HS-5 (cell line): ENCODE results near the gene IDH2.
"Not testable (repeated sequence)": the region's sequence is repeated elsewhere in the genome, so short reads cannot be mapped to it uniquely, and the experiment has no call there.

Source experiments
- DNase-seq: peaks from one replicate; pipeline ENCODE4 v3.0.0-alpha.2; 2012; ENCODE audit warnings: low read depth

IDH2 gene

DNA sequence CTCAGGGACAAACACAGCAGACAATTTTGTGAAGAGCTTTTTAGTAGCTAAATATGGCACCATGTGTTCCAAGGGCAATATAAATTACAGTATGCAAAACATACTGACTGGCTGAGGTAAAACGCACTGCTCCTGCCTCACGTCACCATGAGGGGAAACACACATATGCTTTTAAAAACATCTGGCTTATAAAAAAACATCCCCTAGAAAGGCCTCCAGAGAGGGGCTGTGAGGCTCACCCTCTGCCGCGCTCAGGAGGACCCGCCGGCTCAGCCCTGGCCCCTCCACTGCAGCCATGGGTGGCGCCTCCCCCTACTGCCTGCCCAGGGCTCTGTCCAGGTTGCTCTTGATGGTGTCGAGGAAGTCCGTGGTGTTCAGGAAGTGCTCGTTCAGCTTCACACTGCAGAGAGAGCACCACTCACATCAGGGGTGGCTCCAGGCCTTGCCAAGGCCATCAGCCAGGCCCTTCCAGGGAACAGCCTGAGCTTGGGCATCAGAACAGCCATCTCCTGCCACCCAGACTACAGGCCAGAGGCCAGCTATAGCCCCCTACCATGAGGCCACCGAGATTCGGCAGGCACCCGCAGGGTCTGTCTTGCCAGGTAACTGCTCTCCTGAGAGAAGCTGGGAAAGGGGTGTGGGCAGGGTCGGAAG, 18.2 kb downstream of the IDH2 start:
- no peak for DNase-seq

DNA sequence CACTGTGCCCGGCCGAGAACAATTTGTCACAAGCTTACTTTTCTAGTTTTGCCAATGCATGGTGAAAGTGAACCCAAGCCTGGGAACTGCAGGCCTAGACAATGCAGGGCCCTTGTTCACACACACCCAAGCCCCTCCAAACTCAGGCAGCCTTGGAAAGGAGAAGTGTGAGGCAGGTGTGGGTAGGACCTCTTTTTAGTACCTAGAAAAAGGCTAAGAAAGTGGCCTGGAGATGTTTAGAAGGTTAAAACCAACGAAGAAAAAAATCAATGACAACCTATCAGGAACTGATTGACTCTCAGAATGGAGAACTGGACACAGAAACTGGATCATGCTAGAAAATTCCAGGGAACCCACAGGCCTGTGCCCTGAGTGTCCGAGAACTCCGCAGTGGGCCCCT, 18.8 kb downstream of the IDH2 start:
- no peak for DNase-seq

DNA sequence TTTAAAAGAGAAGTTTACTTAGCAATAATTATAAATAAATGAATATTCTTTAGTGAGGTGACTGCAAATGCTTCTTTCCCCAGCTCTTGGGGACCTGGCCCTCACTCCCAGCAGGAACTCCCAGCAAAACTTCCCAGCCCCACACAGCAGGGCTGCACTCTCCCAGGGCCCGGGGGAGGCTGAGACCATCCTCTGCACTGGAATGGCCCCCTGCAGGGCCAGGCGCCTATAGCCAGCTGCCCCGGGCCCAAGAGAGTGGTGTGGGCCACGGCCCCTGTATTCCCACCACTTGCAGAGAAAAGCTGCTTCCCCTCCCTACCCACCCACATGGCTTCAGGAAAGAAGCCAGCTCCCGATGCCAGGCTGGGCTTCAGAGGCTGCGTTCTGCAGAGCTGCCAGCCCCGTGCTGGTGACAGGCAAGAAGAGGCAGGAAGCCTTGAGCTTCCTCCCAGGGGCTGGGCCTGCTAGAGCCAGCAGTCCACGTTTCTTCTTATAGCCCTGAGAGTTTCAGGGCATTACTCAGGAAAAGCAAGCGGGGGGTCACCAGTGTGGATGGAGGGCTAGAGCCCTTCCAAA, 20.0 kb downstream of the IDH2 start:
- DNase-seq = no peak

DNA sequence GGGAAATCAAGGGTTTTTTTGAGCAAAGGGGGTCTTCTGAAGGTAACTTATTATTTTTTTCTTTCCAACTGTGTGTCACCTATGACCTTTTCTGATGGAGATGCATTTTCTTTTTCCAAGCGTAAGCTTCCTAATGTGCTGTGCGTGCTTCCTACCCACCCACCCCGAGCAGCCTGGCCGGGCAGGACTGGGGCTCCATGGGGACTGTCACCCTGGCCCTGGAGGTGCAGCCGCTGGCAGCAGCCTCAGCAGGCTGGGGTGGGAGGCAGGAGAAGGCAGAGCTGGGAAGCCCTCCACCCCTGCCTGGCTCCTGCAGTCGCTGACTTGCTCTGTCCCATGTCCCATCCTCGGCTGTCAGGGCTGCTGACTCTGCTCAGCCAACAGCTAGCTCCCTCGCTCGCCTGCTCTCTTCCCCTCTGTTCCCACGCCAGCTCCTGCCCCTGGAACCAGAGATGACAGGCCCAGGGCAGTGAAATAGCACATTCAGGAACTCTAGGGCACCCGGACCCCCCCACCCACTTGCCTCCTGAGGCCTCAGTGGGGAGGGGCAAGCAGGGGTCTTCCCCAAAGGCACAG, 21.4 kb downstream of the IDH2 start:
- no peak for DNase-seq

DNA sequence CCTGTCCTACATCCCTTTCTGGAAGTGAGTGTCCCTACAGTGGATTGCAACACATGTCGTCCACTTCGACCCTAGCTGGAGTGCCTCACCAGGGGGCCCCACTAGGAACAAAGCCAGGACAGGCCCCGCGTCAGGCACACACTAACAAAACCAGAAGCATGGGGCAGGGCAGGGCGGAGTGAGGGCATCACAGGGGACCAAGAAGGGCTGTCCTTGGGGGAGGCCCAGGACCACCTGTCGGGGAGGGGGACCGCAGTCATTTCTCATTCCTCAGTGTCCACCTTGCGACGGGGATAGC, 21.9 kb downstream of the IDH2 start:
- no peak for DNase-seq

DNA sequence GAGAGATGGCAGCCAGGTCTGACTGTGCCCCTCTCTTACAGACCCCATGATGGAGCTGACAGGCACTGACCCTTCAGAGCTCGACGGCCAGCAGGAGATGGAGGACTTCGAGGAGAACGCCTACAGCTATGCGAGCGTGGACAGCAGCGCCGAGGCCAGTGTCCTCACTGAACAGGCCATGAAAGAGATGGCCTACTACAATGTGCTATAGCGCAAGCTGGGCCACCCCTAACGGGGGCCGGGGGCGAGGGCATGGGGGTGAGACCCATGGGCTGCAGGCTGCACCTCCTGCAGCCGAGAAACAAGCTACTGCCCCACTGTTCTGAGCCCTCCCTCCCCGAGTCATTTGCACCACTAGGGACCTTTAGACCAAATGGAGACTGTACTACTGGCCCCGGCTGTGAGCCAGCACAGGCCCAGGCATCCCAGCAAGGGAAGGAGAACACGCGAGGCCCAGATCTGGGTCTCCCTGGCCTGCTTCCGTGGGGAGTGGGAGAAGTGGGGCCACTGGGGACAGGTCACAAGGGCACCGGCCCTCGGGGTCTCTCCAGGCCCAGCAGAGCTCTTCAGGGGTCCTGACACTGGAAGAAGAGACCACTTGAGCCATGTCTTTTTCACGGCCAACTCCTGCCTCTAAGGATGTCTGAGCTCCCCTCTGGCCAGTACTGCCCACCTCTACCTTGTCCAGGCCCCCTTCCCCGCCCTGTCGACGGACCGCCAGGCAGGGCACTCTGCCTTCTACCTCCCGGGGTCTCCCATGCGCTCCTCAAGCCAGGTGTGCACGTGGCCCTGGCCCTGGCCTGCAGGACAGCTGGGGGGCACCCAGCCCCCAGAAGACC, 22.4 kb downstream of the IDH2 start:
- no peak for DNase-seq

DNA sequence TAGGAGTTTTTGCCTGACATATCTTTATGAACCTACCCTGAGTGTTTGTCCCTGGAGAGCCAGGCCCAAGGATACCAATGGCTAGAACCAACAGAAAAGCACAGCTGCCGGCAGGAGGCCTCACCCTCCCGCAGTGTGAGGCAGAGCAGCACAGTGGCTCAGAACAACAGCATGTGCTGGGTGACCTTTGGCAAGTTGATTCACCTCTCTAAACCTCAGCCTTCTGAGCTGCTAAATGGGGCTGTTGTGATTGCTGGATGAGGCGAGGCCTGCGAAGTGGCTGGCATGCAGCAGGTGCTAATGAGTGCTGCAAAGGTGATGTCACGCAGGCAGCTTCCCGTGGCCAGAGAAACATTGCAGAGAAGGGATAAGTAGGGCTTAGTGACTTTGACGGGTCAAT, 23.3 kb downstream of the IDH2 start:
- DNase-seq = no peak

DNA sequence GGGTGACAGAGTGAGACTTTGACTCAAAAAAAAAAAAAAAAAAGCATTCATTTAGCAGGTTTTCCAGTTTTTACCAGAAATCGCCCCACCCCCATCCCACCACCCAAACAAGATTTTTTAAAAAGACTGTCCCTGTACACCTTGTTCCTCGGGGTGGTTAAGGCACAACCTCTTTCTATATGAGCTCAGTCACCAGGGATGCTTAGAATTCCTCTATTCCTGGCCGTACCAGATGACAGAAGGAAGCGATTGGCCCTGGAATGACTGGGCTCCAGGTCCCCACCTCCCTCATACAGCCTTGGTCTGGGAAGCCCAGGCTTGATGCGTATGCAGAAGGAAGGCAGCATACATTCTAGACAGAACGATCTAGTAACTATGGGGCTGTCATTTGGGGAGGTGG, 25.6 kb downstream of the IDH2 start:
- DNase-seq = no peak

DNA sequence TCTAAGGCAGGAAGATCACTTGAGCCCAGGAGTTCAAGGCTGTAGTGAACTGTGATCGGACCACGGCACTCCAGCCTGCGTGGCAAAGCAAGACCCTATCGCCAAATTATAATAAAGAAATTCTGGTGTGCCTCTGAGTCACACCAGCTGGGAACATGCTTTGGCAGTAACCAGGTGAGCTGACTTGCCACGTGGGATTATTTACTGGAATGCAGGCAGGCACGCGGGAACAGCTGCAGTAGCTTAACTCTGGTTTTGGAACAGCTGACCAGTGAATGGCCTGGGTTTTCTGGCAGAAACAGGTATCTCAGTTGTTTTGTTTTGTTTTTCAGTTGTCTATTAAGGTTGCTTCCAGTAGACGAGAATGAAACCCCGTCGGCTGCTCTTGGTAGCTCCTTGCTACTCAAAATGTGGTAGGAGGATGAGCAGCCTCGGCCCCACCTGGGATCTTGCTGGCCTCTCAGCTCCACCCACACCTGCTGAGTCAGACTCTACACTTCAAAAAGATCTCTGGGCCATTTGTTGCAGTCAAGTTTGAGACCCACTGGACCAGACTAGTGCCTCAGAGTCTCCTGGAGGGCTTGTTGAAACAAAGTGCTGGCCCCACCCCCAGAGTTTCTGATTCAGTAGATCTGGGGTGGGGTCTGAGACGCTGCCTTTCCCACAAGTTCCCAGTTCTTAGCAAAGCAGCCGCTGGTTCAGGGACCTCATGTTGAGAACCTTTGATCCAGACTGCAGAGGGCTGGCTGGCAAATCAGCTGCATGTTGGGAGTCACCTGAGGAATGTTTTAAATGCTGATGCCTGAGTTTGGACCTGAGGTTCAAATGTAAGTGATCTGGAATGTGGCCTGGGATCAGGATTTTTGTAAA, 26.6 kb downstream of the IDH2 start:
- DNase-seq = no peak

DNA sequence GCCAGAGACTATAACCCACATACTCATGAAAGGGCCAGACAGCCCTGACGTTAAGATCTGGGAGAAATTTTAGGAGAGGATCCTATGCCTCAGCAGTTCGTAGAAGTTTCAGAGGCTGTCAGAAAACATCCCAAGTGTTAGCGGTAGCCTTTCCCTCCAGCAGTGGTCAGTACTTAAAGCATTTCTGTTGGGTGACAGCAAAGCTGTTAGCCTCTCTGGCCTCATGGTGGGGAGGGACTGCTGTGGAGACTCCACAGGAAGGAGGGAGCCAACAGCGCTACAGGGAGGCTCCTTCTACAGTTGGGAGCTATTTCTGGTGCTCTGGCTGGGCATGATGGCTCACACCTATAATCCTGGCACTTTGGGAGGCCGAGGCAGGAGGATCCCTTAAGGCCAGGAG, 27.4 kb downstream of the IDH2 start:
- DNase-seq = no peak

DNA sequence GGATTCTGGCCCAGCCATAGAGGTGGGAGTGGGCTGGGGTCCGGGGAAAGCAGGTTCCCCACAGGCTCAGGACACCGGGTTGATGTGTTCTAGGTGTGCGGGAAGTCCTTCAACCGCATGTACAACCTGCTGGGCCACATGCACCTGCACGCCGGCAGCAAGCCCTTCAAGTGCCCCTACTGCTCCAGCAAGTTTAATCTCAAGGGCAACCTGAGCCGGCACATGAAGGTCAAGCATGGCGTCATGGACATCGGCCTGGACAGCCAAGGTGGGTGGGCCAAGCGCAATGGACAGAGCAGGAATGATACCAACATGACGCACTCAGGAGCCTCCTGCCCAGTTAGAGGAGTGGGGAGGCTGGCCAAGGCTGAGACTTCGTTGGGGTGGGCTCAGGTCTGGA, 28.2 kb downstream of the IDH2 start:
- no peak for DNase-seq

DNA sequence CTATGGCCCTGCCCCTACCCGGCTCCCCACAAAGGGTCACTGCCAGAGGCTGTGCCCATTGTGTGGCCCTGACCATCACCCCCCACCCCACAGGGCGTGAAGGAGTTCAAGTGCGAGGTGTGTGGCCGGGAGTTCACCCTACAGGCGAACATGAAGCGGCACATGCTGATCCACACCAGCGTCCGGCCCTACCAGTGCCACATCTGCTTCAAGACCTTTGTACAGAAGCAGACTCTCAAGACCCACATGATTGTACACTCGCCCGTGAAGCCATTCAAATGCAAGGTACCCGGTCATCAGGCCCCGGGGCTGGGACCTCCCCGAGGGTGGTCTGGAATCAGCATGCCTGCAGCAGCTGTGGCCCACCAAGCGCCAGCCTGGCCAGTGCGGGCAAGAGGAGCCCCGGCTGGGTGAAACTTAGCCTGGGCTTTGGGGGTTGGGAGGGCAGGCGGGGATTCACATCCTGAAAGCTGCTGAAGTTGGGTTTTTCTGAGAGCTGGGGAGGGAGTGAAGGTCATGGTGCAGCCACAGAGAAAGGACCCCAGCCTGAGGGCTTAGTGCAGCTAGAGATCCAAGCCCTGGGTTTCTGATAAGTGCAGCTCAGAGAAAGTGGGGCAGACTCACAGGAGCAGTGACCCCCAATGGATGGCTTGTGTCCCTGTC, 29.2 kb downstream of the IDH2 start:
- DNase-seq = no peak

DNA sequence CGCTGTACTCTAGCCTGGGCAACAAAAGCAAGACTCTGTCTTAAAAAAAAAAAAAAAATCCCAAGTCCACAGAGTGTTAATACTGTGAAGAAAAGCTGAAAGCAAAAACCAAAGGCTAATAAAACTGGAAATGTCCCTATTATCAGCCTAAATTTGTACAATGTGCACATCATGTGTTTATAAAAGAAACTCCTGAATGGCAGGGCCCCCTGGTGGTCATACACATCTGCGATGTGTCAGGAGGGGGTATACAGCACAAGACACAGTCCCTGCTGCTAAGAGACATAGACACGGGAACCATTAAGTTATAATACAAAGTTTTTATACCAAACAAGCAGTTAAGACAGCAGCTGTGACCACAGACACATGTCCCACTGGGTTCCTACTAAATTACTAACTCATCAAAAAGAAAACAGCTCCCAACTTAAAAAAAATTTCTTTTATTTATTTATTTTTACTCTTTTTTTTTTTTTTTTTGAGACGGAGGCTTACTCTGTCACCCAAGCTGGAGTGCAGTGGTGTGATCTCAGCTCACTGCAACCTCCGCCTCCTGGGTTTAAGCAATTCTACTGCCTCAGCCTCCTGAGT, 31.0 kb downstream of the IDH2 start:
- DNase-seq = no peak

DNA sequence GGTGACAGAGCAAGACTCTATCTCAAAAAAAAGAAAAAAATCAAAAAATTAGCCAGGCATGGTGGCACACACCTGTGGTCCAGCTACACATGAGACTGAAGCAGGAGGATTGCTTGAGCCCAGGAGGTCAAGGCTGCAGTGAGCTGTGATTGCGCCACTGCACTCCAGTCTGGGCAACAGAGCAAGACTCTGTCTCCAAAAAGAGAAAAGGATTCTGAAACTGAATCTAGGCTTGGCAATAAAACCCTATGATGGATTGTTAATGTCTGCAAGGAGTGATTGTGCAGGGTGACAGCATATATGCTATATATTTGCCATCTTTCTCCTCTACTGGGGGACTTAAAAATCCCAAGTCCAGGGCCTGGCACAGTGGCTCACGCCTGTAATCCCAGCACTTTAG, 31.6 kb downstream of the IDH2 start:
- DNase-seq = not testable (repeated sequence)

DNA sequence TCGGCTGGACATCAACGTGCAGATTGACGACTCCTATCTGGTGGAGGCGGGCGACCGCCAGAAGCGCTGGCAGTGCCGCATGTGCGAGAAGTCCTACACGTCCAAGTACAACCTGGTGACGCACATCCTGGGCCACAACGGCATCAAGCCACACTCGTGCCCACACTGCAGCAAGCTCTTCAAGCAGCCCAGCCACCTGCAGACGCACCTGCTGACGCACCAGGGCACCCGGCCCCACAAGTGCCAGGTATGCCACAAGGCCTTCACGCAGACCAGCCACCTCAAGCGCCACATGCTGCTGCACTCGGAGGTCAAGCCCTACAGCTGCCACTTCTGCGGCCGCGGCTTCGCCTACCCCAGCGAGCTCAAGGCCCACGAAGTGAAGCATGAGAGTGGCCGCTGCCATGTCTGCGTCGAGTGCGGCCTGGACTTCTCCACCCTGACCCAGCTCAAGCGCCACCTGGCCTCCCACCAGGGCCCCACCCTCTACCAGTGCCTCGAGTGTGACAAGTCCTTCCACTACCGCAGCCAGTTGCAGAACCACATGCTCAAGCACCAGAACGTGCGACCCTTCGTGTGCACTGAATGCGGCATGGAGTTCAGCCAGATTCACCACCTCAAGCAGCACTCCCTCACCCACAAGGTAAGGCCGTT, 34.2 kb downstream of the IDH2 start:
- DNase-seq = no peak

DNA sequence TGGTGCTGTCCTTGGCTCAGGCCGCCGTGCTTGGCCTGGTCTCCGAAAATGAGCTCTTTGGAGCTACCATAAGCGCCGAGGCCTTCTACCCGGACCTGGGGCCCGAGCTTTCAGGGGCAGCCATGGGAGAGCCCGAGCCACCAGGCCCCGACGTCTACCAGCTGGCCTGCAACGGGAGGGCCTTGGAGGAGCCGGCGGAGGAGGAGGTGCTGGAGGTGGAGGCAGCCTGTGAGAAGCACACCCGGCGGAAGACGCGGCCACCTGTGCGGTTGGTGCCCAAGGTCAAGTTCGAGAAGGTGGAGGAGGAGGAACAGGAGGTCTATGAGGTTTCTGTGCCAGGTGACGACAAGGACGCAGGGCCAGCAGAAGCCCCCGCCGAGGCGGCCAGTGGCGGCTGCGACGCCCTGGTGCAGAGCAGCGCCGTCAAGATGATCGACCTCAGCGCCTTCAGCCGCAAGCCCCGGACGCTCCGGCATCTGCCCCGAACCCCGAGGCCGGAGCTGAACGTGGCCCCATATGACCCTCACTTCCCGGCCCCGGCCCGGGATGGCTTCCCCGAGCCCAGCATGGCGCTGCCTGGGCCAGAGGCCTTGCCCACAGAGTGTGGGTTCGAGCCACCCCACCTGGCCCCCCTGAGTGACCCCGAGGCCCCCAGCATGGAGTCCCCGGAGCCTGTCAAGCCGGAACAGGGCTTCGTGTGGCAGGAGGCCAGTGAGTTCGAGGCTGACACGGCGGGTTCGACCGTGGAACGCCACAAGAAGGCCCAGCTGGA, 34.9 kb downstream of the IDH2 start:
- no peak for DNase-seq

DNA sequence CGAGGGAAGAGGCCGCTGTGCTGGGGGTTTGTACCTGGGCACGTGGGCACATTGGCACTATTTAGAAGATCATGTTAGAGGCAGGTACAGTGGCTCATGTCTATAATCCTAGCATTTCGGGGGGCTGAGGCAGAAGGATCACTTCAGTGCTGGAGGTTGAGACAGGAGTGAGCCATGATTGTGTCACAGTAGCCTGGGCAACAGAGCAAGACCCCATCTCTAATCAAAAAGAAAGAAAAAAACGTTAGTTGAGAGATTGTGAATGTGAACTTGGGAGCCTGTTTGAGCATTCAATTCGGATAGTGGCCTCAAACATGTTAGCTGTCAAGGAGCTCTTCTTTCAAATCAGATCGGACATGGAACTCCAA, 36.6 kb downstream of the IDH2 start:
- no peak for DNase-seq

DNA sequence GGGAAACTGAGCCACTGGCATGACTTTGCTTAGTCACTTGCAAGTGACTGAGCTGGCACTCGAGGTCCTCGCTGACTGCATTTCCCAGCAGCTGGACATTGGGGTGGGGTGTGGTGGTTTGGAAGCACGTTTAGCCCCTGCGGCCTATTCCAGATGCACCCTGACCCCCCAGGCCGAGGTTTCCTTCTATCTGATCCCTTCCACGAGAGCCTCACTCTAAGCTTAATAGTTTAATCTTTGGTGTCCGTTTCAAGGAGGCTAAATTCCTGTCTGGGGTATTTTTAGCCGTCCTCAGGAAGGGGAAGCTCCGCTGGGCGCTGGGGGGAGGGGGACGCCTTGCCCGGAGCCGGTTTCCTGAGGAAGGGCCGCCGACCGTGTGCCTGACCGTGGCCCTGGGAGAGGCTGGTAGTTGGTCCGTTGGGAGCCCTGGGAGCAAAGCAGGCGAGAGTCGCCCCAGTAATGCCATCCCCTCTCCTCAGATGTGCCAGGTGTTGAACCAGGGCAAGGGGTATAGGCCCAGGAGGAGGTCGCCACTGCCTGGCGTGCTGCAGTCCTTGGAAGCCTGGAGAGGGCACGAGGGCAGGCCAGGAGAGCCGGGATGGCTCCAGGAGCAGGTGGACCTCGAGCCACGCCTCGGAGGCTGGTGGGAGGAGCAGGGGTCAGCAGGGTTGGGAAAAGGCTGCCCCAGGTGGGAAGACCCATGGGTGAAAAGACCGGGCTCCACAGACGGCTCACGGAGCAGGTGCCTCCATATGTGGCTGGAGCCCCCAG, 37.2 kb downstream of the IDH2 start:
- DNase-seq = no peak

DNA sequence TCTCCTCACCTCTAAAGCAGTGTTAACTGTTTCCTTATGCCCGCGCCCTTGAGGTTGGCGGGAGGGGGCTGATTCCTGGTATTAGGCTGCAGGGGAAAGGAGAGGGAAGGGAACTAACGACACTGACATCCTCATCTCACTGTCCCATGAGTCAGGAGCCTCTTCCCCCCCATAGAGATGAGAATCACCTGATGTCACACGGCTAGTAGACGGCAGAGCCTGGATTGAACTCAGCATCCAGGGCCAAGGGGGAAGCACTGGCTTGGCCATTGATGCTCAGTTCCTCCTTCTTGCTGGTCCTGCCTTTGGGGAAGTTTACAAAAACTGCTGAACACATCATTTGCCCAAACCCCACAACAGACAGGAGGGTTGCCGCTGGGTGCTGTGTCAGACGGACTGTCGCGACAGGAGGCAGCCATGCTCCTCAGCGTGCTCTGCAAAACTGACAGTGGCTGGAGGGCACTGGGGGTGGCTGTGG, 38.5 kb downstream of the IDH2 start:
- no peak for DNase-seq
